Neural cell (in vitro differentiated cells): ENCODE measurements around the gene APOE. TPM values are rescaled to one million over a fixed set of nuclear protein-coding genes. Genes with fewer than 3 reads are reported as not detected.

Source experiments
- polyA plus RNA-seq: library from polyadenylated mRNA; depleted of rRNA; stranded (reverse); fragments of >200 nt; gene quantifications from 2 replicates; pipeline ENCODE4 v1.2.3, GENCODE V29; 2014

Gene APOE
- polyA plus RNA-seq, 1 donor from 2014 or later = 8.7 TPM

Other genes starting within 250 kb of the APOE start
- 1.8 and 1.9 TPM in 2 replicates for gene CEACAM19, start 234.3 kb upstream of the APOE start, polyA plus RNA-seq
- gene CEACAM16, start 206.6 kb upstream of the APOE start, polyA plus RNA-seq = not detected in 2 replicates
- 0.48 and 1.6 TPM in 2 replicates for gene BCL3, start 157.1 kb upstream of the APOE start, polyA plus RNA-seq
- not detected in 2 replicates for gene CBLC, start 127.9 kb upstream of the APOE start, polyA plus RNA-seq
- 0.54 and 0.68 TPM in 2 replicates for gene BCAM, start 96.7 kb upstream of the APOE start, polyA plus RNA-seq
- 33.2 and 43.5 TPM in 2 replicates for gene NECTIN2, start 59.5 kb upstream of the APOE start, polyA plus RNA-seq
- gene TOMM40, start 14.5 kb upstream of the APOE start, polyA plus RNA-seq = 48.4 and 59.2 TPM in 2 replicates
- gene APOC1, start 8.8 kb downstream of the APOE start, polyA plus RNA-seq = not detected in 2 replicates
- not detected in 2 replicates for gene APOC4, start 36.4 kb downstream of the APOE start, polyA plus RNA-seq
- not detected in 2 replicates for gene APOC2, start 40.3 kb downstream of the APOE start, polyA plus RNA-seq
- gene CLPTM1, start 49.6 kb downstream of the APOE start, polyA plus RNA-seq = 12.0 and 15.3 TPM in 2 replicates
- gene RELB, start 95.7 kb downstream of the APOE start, polyA plus RNA-seq = 1.0 and 1.1 TPM in 2 replicates
- gene CLASRP, start 133.2 kb downstream of the APOE start, polyA plus RNA-seq = 30.1 and 38.4 TPM in 2 replicates
- gene ZNF296, start 170.7 kb downstream of the APOE start, polyA plus RNA-seq = 1.0 and 1.4 TPM in 2 replicates
- gene GEMIN7, start 173.5 kb downstream of the APOE start, polyA plus RNA-seq = 14.4 and 26.5 TPM in 2 replicates
- 53.7 and 56.6 TPM in 2 replicates for gene PPP1R37, start 187.4 kb downstream of the APOE start, polyA plus RNA-seq